HTR-8/SVneo (cell line): ENCODE results near the gene PRMT7.
A peak's percentile ranks its signal among the peaks of the same experiment; 100 is the strongest.

ENCODE experiments used
- DNase-seq: peaks from one replicate; pipeline ENCODE4 v3.0.0; 2011; ENCODE audit warnings: low spot score, mixed read lengths; ENCODE audit not compliant: insufficient read length
- FAIRE-seq: peaks from 2 replicates; lab custom pipeline; 2011; peaks lifted over from hg19 to GRCh38; lab: Jason Lieb, UNC

The PRMT7 gene, protein sequence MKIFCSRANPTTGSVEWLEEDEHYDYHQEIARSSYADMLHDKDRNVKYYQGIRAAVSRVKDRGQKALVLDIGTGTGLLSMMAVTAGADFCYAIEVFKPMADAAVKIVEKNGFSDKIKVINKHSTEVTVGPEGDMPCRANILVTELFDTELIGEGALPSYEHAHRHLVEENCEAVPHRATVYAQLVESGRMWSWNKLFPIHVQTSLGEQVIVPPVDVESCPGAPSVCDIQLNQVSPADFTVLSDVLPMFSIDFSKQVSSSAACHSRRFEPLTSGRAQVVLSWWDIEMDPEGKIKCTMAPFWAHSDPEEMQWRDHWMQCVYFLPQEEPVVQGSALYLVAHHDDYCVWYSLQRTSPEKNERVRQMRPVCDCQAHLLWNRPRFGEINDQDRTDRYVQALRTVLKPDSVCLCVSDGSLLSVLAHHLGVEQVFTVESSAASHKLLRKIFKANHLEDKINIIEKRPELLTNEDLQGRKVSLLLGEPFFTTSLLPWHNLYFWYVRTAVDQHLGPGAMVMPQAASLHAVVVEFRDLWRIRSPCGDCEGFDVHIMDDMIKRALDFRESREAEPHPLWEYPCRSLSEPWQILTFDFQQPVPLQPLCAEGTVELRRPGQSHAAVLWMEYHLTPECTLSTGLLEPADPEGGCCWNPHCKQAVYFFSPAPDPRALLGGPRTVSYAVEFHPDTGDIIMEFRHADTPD

DNA sequence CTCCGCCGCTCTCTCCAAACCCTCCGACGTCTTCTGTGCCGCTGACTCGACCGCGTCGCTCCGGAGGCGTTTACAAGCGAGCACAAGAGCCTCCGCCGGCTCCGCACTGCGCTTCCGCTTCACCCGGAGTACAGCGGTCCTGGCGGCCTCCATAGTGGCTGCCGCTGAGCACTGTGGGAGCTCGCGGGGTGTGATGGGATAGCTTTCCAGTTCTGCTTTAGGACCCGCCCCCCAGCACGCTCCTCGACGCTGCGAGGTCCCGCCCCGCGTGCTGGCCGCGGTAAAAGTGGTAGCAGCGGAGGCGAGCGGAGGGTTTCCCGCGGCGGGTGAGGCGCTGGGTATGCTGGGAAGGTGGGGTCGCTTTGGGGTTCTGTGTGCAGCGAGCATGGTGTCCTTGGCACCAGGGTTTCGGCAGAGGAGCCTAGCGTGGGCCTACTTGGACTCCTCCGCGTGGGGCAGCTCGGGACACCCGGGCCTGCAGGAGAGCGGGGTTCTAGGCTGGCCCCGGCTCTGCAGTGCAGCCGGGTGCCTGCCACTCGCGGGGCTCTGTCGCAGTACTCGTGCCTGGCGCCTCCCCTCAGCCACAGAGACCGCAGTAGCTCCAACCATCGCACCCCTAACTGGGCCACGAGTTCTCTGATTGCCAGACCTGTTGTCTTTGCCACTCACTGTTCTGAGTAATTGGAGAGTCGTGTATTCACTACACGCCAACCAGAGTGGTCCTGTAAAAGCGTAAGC lies at the start of gene PRMT7, which contains the start of gene SLC7A6OS:
TSS of gene PRMT7 (plus strand) at position 246 of the 738 bp plus-strand sequence. CDS start 4,961 bp downstream, outside the sequence.
TSS of gene SLC7A6OS (minus strand) at position 173 of the 738 bp plus-strand sequence. CDS start at position 153, 20 bp downstream.
- FAIRE-seq: peak; percentile 90

GRCh38 chr16:68263559-68264127 lies 47.2 kb upstream of the PRMT7 start:
- no peak for FAIRE-seq
- no peak for DNase-seq

More for the DNA sequence above, at the start of gene PRMT7, which contains the start of gene SLC7A6OS:
- peak; percentile 95 for DNase-seq

DNA sequence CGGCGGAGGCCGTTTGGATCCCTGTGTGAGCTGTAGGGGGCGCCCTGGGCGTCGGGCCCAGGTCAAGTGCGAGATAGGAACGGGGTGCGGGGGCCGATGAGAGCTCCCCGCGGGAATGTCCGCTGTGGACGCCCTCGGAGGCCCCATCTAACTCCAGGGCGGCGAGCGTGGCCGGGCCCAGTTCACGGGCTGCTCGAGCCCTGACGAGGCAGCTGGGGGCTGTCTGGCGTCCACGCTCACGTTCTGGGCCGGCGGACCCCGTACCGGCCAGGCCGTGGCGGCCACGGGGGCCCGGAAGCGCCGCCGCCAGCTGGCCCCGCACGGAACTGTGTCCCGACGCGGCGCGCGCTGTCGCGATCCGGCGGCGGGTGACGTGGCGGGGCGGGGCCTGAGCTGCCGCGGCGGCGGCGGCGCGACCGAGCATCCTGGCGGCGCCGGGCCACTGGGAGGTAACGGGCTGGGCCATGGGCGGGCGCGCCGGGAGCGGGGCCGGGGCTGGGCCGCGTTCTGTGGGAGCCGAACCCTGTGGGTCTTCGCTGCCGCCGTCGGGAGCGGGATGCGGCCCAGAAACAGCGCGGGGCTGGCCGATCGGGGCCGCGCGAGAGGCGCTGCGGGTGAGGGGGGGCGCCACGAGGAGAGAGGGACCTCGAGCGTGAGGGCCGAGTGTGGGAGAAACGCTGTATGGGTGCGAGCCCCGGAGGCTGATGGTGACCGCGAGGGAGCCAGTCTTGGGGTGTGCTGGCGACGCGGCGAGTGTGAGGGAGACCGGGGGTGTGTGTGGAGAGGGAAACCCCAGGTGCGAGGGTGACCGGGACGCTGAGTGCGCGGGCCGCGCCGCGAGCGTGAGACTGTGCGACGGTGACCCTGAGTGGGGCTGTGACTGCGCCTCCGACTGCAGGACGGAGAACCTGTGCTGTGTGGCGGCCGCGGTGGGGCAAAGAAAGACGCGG lies 46.4 kb upstream of the PRMT7 start, which contains the start of gene SLC7A6:
TSS of gene SLC7A6 (plus strand) at position 399 of the 950 bp plus-strand sequence. CDS start 10,201 bp downstream, outside the sequence.
- peak; percentile 89 for FAIRE-seq
- DNase-seq: peak; percentile 79

- FAIRE-seq: no peak
- peak; percentile 71 for DNase-seq
Measured at GRCh38 chr16:68265078-68265920, 45.5 kb upstream of the PRMT7 start.

GRCh38 chr16:68267612-68268405 lies 43.0 kb upstream of the PRMT7 start:
- DNase-seq (no peak), FAIRE-seq (no peak)

DNA sequence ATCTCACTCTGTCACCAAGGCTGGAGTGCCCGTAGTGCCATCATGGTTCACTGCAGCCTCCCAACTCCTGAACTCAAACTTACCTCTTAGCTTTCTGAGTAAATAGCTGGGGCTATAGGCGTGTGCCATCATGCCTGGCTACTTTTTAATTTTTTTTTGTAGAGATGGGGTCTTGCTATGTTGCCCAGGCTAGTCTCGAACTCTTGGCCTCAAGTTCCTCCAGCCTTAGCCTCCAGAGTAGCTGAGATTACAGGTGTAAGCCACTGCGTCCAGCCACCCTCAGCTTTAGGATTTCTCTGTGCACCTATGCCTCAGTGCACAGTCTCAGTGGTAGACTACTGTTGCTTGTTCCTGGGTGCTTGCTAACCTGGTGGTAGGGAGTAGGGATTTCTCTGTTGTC lies 41.0 kb upstream of the PRMT7 start:
- no peak for FAIRE-seq
- DNase-seq: no peak

GRCh38 chr16:68270353-68270752 lies 40.5 kb upstream of the PRMT7 start:
- DNase-seq: no peak
- FAIRE-seq: no peak

DNA sequence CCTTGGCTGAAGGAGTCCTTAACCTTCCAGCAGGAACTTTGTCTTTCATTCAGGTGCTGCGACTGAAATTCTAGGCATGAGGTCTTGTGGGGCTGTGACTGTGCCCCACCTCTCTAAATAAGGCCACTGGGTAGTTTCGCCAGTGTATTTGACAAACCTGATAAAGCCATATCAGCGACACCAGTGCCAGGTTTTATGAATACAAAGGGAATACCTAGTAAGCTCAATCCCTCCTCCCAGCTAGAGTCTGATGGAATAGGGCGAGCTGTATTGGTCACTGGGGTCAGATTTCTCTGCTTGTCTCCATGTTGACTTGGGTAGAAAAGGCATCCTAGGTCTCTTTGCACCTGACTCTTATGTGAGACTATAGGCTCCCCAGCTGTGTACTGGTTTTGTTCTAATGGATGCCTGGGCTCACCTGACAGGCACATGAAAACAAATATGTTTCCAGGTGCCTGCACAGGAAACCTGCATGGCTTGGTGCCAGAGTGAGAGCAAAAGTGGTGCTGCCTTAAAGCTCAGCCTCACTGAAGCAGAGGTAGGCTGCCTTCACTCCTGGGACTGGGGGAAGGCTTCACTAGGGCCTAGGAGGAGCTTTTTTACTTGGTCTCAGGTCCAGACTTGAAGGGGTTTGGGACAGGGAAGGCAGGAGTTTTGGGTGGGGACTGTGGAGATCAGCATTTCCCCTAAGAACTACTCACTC lies 38.2 kb upstream of the PRMT7 start:
- no peak for DNase-seq
- no peak for FAIRE-seq

GRCh38 chr16:68273459-68273858 lies 37.4 kb upstream of the PRMT7 start:
- DNase-seq (no peak), FAIRE-seq (no peak)

GRCh38 chr16:68273896-68274295 lies 36.9 kb upstream of the PRMT7 start:
- FAIRE-seq: no peak
- no peak for DNase-seq

GRCh38 chr16:68274441-68274840 lies 36.4 kb upstream of the PRMT7 start:
- DNase-seq (no peak), FAIRE-seq (no peak)

GRCh38 chr16:68275611-68276191 lies 35.1 kb upstream of the PRMT7 start:
- no peak for DNase-seq
- no peak for FAIRE-seq

- DNase-seq (no peak), FAIRE-seq (no peak)
Measured at GRCh38 chr16:68276223-68276622, 34.6 kb upstream of the PRMT7 start.

DNA sequence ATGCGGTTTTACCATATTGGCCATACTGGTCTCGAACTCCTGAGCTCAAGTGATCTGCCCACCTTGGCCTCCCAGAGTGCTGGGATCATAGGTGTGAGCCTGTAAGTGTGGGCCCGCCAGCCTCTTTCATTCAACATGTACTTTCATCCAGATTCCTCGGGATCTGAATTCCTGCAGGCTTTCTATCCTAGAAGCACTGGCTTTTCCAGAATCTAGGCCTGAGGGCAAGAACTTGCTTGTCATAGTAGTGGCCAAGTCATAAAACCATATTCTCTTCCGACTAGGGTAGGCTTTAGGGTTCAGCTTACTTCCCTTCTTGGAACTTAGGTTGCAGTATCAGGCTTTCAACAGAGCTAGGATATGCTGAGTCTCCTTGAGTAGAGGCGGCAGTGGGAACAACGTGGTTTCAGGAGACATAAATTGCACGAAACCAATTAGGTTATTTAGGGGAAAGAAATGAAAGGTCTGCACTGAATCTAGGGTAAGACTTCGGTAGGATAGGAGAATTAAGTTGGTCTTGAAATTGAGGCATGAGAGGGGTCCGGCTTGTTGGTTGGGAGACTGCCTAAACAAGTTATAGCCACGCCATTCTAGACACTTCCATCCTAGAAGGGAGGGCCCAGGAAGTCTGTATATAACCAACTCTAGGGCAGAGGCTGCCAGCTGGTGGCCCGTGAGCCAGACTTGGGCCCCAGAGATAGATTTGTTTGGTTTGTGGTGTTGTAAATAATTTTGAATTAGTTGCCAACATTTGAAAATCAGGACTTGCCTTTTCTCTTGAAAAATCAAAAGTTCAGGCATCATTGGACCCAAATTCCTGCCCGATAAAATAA lies 30.9 kb upstream of the PRMT7 start:
- no peak for FAIRE-seq
- DNase-seq: no peak

- no peak for FAIRE-seq
- no peak for DNase-seq
Measured at GRCh38 chr16:68281368-68282063, 29.3 kb upstream of the PRMT7 start.
